Natural killer cell treated with Interleukin-12 subunit alpha and Interleukin-12 subunit beta and Interleukin-15 and Interleukin-18, amount 100 ng/mL, for 72 hours (primary cell): Measurements from ENCODE around the gene EGR4. TPM values are rescaled to one million over a fixed set of nuclear protein-coding genes. Genes with fewer than 3 reads are reported as not detected.

Experiments
- ATAC-seq, 2 donors: fragments of 150-1000 bp; cut with Tn5 transposase in 1 of 2; sonication (Bioruptor Pico), chemical (Tn5 transposase) in 1 of 2; 2 replicates each; pipeline ENCODE4 v1.10.0; 2021
- DNase-seq: peaks from one replicate; pipeline ENCODE4 v3.0.0; 2022; ENCODE audit warnings: low spot score
- H3K27ac Mint-ChIP-seq, 2 donors: 1 replicate in 1 of 2; 2 replicates in 1 of 2; pipeline ENCODE4 v1.8.0; 2022; ENCODE audit warnings: mixed read lengths in 2 of 2, mild to moderate bottlenecking in 1 of 2, moderate library complexity in 1 of 2
- H3K27me3 Mint-ChIP-seq, 2 donors: 1 replicate in 1 of 2; 2 replicates in 1 of 2; pipeline ENCODE4 v1.8.0; 2022; ENCODE audit warnings: mixed read lengths in 2 of 2
- H3K36me3 Mint-ChIP-seq: one replicate; pipeline ENCODE4 v1.8.0; 2022; ENCODE audit warnings: mixed read lengths
- H3K4me1 Mint-ChIP-seq, 2 donors: 1 replicate in 1 of 2; 2 replicates in 1 of 2; pipeline ENCODE4 v1.8.0; 2022; ENCODE audit warnings: low read depth in 2 of 2, mixed read lengths in 2 of 2, mild to moderate bottlenecking in 1 of 2
- H3K4me3 Mint-ChIP-seq: one replicate; pipeline ENCODE4 v1.8.0; 2022; ENCODE audit warnings: mixed read lengths
- H3K9me3 Mint-ChIP-seq: 2 replicates; pipeline ENCODE4 v1.8.0; 2022; ENCODE audit warnings: mixed read lengths
- total RNA-seq, 2 donors: library from RNA; stranded (reverse); gene quantifications; one replicate each; pipeline ENCODE4 v1.2.3, GENCODE V29; 2022

EGR4 gene
- not detected for total RNA-seq

GRCh38 chr2:73293534-73294171 lies at the start of gene EGR4:
TSS of gene EGR4 (minus strand) at chr2:73293548. CDS start at chr2:73293317, 231 bp downstream.
- H3K4me3 Mint-ChIP-seq, result peak within 1 kb of the TSS; percentile 60
- peaks cover 6 to 12% of the 10 kb centered on the region in 2 donors for H3K4me1 Mint-ChIP-seq
- peak; percentile 93 for DNase-seq
- H3K27me3 Mint-ChIP-seq, result peaks cover 35 to 64% of the 10 kb centered on the region in 2 donors
- peak; percentile 95 to 96 for ATAC-seq
- H3K27ac Mint-ChIP-seq, result no peak within 1 kb of the TSS
- H3K9me3 Mint-ChIP-seq, result no peaks in the 10 kb centered on the region
- H3K36me3 Mint-ChIP-seq, result no peaks in the 10 kb centered on the region

- Mint-ChIP-seq H3K36me3 (no peaks in the 10 kb centered on the region), H3K4me3 (no peak overlapping the region), H3K9me3 (no peaks in the 10 kb centered on the region), H3K27ac (no peak overlapping the region), H3K27me3 (peaks cover 9 to 13% of the 10 kb centered on the region in 2 donors), H3K4me1 (peaks cover 4 to 5% of the 10 kb centered on the region in 2 donors)
- DNase-seq, result no peak
- ATAC-seq, result no peak
Measured at GRCh38 chr2:73341039-73341438, 47.7 kb upstream of the EGR4 start.

- no peak for DNase-seq
- H3K27ac Mint-ChIP-seq, result no peak overlapping the region
- H3K27me3 Mint-ChIP-seq, result peaks cover 2 to 8% of the 10 kb centered on the region in 2 donors
- no peak for ATAC-seq
- no peak overlapping the region for H3K4me3 Mint-ChIP-seq
- H3K9me3 Mint-ChIP-seq, result no peaks in the 10 kb centered on the region
- no peaks in the 10 kb centered on the region for H3K36me3 Mint-ChIP-seq
- H3K4me1 Mint-ChIP-seq, result peaks cover 4 to 5% of the 10 kb centered on the region in 2 donors
Measured at GRCh38 chr2:73339201-73339600, 45.9 kb upstream of the EGR4 start.

- Mint-ChIP-seq H3K27me3 (peaks cover 8% of the 10 kb centered on the region in 2 donors), H3K4me3 (no peak overlapping the region), H3K36me3 (no peaks in the 10 kb centered on the region), H3K4me1 (peaks cover 4 to 5% of the 10 kb centered on the region in 2 donors), H3K9me3 (no peaks in the 10 kb centered on the region), H3K27ac (no peak overlapping the region)
- DNase-seq (no peak), ATAC-seq (no peak)
Measured at GRCh38 chr2:73337828-73338227, 44.5 kb upstream of the EGR4 start.

- H3K9me3 Mint-ChIP-seq, result no peaks in the 10 kb centered on the region
- no peaks in the 10 kb centered on the region for H3K36me3 Mint-ChIP-seq
- peaks cover 4 to 5% of the 10 kb centered on the region in 2 donors for H3K4me1 Mint-ChIP-seq
- ATAC-seq (no peak), DNase-seq (no peak)
- no peak overlapping the region for H3K27ac Mint-ChIP-seq
- no peak overlapping the region for H3K4me3 Mint-ChIP-seq
- peaks cover 12 to 17% of the 10 kb centered on the region in 2 donors for H3K27me3 Mint-ChIP-seq
Measured at GRCh38 chr2:73334620-73335019, 41.3 kb upstream of the EGR4 start.

GRCh38 chr2:73334045-73334444 lies 40.7 kb upstream of the EGR4 start:
- peaks cover 4 to 5% of the 10 kb centered on the region in 2 donors for H3K4me1 Mint-ChIP-seq
- H3K4me3 Mint-ChIP-seq, result no peak overlapping the region
- H3K27me3 Mint-ChIP-seq, result peaks cover 15 to 23% of the 10 kb centered on the region in 2 donors
- ATAC-seq (no peak), DNase-seq (no peak)
- no peaks in the 10 kb centered on the region for H3K36me3 Mint-ChIP-seq
- H3K9me3 Mint-ChIP-seq, result no peaks in the 10 kb centered on the region
- H3K27ac Mint-ChIP-seq, result no peak overlapping the region

- Mint-ChIP-seq H3K4me1 (peaks cover 4 to 5% of the 10 kb centered on the region in 2 donors), H3K36me3 (no peaks in the 10 kb centered on the region), H3K4me3 (no peak overlapping the region), H3K27ac (no peak overlapping the region), H3K27me3 (peaks cover 18 to 28% of the 10 kb centered on the region in 2 donors), H3K9me3 (no peaks in the 10 kb centered on the region)
- DNase-seq (no peak), ATAC-seq (no peak)
Measured at GRCh38 chr2:73333564-73333963, 40.2 kb upstream of the EGR4 start.

GRCh38 chr2:73324126-73324725 lies 30.9 kb upstream of the EGR4 start:
- no peak overlapping the region for H3K27ac Mint-ChIP-seq
- DNase-seq (no peak), ATAC-seq (no peak)
- H3K4me1 Mint-ChIP-seq, result no peaks in the 10 kb centered on the region
- no peaks in the 10 kb centered on the region for H3K36me3 Mint-ChIP-seq
- H3K9me3 Mint-ChIP-seq, result no peaks in the 10 kb centered on the region
- H3K27me3 Mint-ChIP-seq, result peaks cover 36 to 37% of the 10 kb centered on the region in 2 donors
- no peak overlapping the region for H3K4me3 Mint-ChIP-seq

- H3K4me3 Mint-ChIP-seq, result no peak overlapping the region
- H3K27ac Mint-ChIP-seq, result no peak overlapping the region
- H3K36me3 Mint-ChIP-seq, result no peaks in the 10 kb centered on the region
- H3K4me1 Mint-ChIP-seq, result no peaks in the 10 kb centered on the region
- H3K9me3 Mint-ChIP-seq, result no peaks in the 10 kb centered on the region
- peaks cover 31 to 34% of the 10 kb centered on the region in 2 donors for H3K27me3 Mint-ChIP-seq
- DNase-seq (no peak), ATAC-seq (no peak)
Measured at GRCh38 chr2:73323551-73323950, 30.2 kb upstream of the EGR4 start.

- DNase-seq, result no peak
- Mint-ChIP-seq H3K36me3 (no peaks in the 10 kb centered on the region), H3K9me3 (no peaks in the 10 kb centered on the region), H3K27ac (no peak overlapping the region), H3K4me1 (no peaks in the 10 kb centered on the region), H3K4me3 (no peak overlapping the region), H3K27me3 (peaks cover 36 to 49% of the 10 kb centered on the region in 2 donors)
- ATAC-seq, result no peak
Measured at GRCh38 chr2:73314441-73314840, 21.1 kb upstream of the EGR4 start.

GRCh38 chr2:73307720-73308119 lies 14.4 kb upstream of the EGR4 start:
- Mint-ChIP-seq H3K27me3 (peaks cover 50 to 61% of the 10 kb centered on the region in 2 donors), H3K4me1 (no peaks in the 10 kb centered on the region), H3K9me3 (no peaks in the 10 kb centered on the region), H3K4me3 (no peak overlapping the region), H3K36me3 (no peaks in the 10 kb centered on the region), H3K27ac (no peak overlapping the region)
- ATAC-seq, result no peak
- DNase-seq, result no peak

- peaks cover 40 to 79% of the 10 kb centered on the region in 2 donors for H3K27me3 Mint-ChIP-seq
- H3K4me1 Mint-ChIP-seq, result no peaks in the 10 kb centered on the region
- no peak for DNase-seq
- no peaks in the 10 kb centered on the region for H3K36me3 Mint-ChIP-seq
- H3K27ac Mint-ChIP-seq, result no peak overlapping the region
- no peak overlapping the region for H3K4me3 Mint-ChIP-seq
- no peaks in the 10 kb centered on the region for H3K9me3 Mint-ChIP-seq
- no peak for ATAC-seq
Measured at GRCh38 chr2:73301636-73302035, 8.3 kb upstream of the EGR4 start.

GRCh38 chr2:73300926-73301325 lies 7.6 kb upstream of the EGR4 start:
- Mint-ChIP-seq H3K27ac (no peak overlapping the region), H3K4me1 (no peaks in the 10 kb centered on the region), H3K27me3 (peaks cover 42 to 82% of the 10 kb centered on the region in 2 donors), H3K9me3 (no peaks in the 10 kb centered on the region), H3K4me3 (no peak overlapping the region), H3K36me3 (no peaks in the 10 kb centered on the region)
- ATAC-seq, result no peak
- no peak for DNase-seq

GRCh38 chr2:73297586-73297985 lies 4.2 kb upstream of the EGR4 start:
- H3K27me3 Mint-ChIP-seq, result peaks cover 40 to 72% of the 10 kb centered on the region in 2 donors
- no peaks in the 10 kb centered on the region for H3K4me1 Mint-ChIP-seq
- no peaks in the 10 kb centered on the region for H3K36me3 Mint-ChIP-seq
- DNase-seq (no peak), ATAC-seq (no peak)
- H3K9me3 Mint-ChIP-seq, result no peaks in the 10 kb centered on the region
- H3K27ac Mint-ChIP-seq, result no peak overlapping the region
- H3K4me3 Mint-ChIP-seq, result no peak overlapping the region
